Measurements from ENCODE around the gene FCRLA.

Gene FCRLA

DNA sequence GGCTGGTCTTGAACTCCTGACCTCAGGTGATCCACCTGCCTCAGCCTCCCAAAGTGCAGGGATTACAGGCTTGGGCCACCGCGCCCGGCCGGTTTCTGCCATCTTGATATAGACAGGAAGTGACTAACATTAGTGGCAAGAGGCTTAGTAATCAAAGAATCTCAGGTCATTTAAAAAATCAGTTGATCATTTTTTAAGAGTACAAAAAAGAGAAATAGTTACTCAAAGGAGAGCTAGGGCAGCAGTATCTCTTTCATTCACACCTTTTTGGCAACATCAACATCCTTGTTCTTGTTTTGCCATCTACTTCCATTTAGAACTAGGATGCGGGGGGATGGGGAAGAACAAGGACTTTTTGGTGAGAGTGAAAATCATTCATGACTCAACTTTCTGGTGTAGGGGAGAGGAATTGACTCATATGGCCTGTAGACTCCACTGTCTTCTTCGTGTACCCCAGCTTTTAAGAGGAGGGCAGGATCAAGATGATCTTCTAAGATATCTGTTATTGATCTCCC lies 23.1 kb downstream of the FCRLA start:
- in situ Hi-C loops (cut with MboI; ENCODE audit: low sequenced_read_pairs), result no loop called here

DNA sequence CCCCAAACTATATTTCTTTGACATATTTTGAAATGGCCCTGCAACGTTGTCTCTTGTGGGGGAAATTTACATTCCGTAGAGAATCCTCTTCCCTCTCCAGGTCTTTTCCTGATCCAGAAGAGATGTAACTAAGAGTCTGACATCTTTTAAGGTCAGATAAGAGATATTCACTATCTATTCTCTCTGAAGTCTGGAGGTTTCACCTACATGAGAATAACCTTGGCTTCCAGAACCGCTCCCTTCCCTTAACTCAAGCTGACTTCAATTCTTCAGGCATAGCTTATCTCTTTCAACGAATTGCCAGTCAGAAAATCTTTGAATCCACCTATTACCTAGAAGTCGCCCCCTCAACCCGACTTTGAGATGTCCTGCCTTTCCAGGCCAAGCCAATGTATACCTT lies 24.2 kb downstream of the FCRLA start:
- in situ Hi-C loops (cut with MboI; ENCODE audit: low sequenced_read_pairs), result no loop called here

DNA sequence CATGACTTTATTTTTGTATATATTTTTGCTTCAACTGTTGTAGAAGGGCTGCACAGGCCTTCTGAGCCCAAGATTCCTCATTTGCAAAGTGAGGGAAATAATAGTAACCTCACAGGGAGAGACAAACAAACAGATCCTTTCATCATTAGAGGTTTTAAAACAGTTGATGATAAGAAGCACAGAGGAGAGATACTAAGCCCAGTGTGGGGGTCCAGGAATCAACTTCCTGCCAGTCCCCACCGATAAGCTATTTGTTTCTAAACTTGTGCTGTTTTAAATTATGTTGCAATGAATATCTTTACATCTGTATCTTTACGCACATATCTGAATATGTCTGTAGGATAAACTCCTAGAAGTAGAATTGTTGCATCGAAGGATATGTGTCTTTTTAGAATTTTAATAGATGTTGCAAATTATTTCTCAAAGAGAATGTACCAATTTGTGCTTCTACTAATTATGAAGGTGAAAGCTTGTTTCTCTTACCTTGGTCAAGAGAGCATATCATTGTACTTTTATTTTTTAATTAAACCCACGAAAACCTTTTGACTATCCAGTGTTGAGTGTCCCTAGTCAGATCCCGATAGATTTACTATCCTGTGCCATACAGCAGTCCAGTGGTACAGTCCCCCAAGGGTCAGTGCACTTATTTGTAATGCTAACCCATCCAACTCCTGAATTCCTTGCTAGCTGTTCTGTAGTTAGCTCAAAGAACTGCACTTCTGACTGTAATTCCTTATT lies 25.1 kb downstream of the FCRLA start:
- in situ Hi-C loops (cut with MboI; ENCODE audit: low sequenced_read_pairs), result no loop called here

DNA sequence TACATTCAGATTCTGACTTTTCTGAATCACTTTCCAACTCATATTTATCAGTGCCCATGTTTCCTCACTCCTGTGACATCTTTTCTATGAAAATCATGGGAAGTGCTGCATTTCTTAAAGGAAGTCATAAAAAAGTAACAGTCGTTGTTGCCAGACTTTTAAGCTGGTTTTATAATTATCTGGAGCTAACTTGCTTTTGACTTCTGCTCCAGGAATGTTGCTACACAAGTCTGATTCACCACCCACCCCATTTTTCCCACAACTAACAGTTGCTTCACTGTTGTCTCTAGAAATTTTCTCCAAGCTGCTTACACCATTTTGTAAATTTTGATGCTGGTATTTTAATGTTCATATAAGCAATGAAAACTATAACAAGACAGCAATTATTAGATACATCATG lies 26.5 kb downstream of the FCRLA start:
- in situ Hi-C loops (cut with MboI; ENCODE audit: low sequenced_read_pairs), result no loop called here

DNA sequence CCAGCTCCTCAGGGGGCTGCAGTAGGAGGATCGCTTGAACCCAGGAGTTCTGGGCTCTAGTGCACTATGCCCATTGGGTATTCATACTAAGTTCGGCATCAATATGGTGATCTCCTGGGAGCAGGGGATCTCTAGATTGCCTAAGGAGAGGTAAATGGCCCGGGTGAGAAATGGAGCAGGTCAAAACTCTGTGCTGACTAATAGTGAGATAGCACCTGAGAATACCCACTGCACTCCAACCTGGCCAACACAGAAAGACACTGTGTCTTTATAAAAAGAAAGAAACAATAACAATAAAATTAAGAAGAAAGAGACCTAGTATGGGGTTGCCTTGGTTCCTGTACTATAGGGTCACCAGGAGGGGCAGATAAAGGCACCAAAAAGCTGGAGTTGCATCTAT lies 28.8 kb downstream of the FCRLA start:
- in situ Hi-C loops (cut with MboI; ENCODE audit: low sequenced_read_pairs), result no loop called here

DNA sequence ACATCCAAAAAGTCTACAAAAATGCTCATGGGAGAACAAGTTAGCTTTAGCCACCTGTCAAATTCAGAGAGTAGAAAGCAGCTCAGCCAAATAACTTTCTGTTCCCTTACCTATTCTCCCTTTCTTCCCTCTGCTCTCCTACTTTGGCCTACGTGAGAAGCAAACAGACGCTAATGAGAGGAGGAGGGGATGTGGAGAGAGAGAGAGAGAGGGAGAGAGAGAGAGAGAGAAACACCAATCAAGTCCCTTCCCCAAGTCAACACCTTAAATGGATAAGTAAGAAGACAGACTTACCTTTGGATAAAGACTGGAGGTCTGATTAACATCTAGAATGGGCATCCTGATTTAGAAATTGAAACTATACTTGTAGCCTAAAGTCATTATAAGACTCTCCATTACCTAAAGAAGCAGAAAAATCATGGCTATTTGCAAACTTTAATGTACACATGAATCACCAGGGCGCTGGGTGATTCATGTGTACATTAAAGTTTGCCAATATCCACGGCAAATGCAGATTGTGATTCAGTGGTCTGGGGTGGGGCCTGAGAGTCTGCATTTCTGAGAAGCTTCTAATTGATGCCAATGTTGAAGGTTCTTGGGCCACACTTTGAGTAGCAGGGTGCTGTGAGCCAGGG lies 29.4 kb downstream of the FCRLA start:
- in situ Hi-C loops (cut with MboI; ENCODE audit: low sequenced_read_pairs), result no loop called here

DNA sequence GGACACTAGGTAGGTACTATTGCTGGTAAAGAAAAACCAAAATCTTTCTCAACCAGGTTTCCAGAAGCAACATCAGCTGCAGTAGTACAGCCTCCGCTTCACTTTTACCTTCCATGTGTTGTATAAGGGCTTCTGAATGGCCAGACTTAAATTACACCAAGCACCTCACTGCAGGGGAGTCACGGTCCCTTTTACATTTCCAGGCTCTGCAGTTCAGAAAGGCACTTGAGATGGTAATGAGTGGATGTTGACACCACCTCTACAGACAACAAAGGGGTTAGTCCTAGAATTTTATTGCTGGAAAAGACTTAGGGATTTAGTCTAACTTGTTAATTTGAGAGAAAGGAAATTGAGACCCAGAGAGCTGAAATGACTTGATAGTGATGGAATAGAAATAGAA lies 30.6 kb downstream of the FCRLA start:
- in situ Hi-C loops (cut with MboI; ENCODE audit: low sequenced_read_pairs), result no loop called here

DNA sequence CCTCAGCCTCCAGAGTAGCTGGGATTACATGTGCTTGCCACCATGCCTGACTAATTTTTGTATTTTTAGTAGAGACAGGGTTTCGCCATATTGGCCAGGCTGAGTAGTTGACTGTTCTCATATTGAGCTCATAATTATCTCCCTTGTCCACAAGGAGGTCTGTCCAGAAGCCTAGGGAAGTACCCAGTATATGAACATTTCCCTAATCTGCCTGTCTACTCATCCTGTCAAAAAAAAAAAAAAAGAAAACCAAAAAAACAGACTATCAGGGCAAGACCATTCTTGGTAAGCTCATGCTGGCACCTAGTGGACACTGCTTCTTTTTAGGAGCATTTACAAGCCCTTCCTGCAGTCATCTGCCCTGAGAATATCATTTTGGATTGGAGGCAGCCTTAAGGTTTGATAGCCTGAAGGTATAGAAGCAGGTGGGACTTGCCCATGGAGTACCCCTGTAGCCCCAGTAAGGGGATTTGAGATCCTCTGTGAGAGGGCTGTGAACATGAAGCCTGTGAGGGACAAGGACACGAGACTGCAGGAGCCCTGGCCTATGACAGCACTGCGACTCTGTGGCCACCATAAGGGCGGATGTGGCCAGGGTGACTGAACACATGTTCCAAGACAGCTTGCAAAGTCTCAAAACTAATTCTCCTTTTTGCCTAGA lies 31.7 kb downstream of the FCRLA start:
- in situ Hi-C loops (cut with MboI; ENCODE audit: low sequenced_read_pairs), result no loop called here

DNA sequence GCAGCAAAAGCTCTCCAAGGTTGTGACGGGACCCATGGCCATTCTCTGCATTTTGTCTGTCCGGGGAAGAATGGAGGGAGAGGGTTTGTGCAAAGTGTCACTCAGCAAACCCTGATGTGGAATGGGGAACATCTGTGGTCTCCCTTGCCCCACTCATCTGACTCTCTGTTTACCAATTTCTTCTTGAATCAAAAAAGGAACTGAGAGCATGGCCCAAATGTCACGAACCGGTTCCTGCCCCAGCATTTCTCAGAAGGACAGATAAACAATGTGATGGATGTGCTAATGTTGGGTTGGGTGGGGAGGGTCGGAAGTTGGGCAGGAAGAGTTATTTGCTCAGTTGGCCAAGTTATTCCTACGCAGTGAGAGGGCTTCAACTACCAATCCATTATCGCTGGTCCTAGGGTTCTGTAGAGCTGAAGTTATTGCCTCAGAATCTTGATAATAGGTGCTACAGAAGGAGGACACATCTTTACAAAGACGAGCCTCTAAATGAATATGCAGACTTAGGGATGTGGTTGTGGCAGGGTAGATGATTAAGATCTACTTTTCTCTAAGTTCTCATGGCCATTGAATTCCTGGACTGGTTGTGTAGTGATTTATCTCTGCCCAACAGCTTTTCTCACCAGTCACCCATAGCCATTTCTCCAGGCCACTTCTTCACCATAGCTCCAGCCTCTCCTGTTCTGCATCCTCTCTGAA lies 33.0 kb downstream of the FCRLA start:
- in situ Hi-C loops (cut with MboI; ENCODE audit: low sequenced_read_pairs), result no loop called here

DNA sequence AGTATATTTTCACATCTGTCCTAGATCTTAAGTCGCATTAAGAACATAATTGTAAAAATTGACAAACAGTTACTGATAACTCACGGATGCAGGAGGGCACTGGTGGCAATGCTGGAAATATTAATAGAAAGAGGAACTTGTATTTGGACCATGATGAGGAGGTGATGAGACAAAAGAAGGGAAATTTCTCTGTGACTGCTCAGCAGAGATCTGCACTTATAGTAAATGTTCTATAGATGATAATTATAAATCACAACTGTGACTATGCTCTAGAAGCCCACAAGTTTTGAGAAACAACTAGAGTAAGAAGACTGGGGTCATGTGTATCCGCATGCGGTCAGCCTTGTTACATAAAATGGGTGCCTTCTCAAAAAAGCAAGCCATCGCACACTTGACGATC lies 33.9 kb downstream of the FCRLA start:
- in situ Hi-C loops (cut with MboI; ENCODE audit: low sequenced_read_pairs), result no loop called here

DNA sequence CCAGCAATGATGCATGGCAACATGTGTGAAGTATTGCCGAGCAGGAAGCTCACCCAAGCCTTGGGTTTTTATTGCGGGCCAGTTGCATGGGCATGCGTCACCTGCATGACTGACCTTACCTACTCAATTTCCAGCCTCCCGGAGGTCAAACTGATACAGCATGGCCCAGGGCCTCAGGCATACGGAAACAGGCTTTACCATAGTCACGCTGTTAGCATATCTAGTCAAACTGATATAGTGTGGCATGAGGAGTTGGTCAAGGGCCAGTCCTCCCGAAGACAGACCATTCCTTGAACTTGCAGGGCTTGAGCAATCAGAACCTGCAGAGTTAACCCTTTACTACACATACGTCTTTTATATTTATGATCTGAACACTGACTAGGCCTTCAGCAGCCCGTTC lies 36.2 kb downstream of the FCRLA start:
- in situ Hi-C loops (cut with MboI; ENCODE audit: low sequenced_read_pairs), result no loop called here

DNA sequence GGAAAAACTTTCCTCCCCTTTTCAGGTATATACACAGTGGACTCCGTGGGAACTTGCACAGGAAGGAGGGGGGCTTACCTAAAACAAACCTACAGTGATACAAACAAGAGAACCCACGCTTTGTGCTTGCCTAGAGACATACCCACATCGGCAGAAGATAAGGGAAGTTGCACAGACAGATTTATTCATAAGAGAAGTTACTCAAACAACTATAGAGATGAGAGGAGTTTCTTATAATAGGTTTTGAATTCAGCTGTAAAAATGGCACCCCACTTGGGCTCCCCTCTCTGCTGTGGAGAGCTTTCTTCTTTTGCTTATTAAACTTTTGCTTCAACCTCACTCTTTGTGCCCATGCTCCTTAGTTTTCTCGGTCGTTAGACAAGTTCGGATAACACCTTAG lies 40.8 kb downstream of the FCRLA start:
- in situ Hi-C loops (cut with MboI; ENCODE audit: low sequenced_read_pairs), result no loop called here

DNA sequence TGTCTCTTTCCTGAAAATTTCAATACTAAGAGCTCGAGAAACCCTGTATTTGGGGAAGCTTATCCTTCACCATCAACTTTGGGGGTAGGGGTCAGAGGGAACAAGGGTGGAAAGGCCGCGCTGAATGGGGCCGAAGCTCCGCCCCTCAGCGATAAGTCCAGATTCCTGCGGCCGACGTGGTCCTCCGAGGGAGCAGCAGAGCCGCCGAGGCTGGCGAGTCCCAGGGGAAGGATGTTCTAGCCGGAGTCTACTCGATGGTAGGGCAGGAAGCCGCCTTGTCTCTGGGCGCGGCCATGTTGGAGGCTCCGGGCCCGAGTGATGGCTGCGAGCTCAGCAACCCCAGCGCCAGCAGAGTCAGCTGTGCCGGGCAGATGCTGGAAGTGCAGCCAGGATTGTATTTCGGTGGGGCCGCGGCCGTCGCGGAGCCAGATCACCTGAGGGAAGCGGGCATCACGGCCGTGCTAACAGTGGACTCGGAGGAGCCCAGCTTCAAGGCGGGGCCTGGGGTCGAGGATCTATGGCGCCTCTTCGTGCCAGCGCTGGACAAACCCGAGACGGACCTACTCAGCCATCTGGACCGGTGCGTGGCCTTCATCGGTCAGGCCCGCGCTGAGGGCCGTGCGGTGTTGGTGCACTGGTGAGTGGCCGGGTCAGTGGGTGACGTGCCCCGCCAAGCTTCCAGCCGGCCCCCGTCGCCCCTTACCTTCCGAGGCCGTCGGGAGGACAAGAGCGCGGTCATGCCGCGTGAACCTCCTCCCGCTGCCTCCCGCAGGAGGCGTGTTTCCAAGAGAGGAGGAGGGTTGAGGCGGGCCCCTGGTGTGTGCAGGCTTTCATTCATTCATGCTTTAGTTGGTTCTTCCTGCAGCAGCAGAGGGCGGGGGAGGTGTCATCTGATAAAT lies 42.7 kb downstream of the FCRLA start, which contains the start of gene DUSP12:
Gene DUSP12, plus strand, starts transcription at position 278 of the 899 bp plus-strand sequence. Its CDS starts 16 bp downstream, at position 294.
- in situ Hi-C loops (cut with MboI; ENCODE audit: low sequenced_read_pairs), result no loop called here

DNA sequence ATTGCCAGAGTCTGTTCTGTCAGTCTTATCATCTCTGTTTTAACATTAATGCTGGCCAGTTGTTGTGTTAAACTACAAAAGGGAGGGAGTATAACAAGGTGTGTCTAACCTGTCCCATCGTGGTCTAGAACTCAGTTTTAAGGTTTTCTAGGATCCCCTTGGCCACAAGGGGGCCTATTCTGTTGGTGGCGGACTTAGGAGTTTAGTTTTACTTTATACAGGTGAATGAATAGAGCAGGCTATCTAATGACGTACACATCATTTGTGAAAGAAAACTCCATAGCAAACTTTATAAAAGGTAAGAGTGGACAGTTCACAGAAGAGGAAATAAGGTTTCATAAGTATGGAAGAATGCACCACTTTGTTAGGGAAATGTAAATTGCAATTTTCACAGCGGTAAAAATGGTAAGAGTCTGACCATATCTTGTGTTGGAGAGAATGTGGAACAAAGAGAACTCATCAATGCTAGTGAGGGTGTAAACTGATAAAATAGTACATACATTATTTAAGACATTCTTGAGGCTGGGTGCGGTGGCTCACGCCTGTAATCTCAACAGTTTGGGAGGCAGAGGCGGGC lies 56.6 kb downstream of the FCRLA start:
- in situ Hi-C loops (cut with MboI; ENCODE audit: low sequenced_read_pairs), result no loop called here
